HepG2 (cell line): ENCODE data around the gene ALOX5AP. TPM values are rescaled to one million over a fixed set of nuclear protein-coding genes. Genes with fewer than 3 reads are reported as not detected.

Experiments
- ATAC-seq: fragments of 200-7000 bp; cut with Tn5 transposase; 3 replicates; pipeline ENCODE4 v1.9.1; 2020; ENCODE audit warnings: mild to moderate bottlenecking, moderate library complexity
- BruUV-seq: library from RNA; stranded (reverse); fragments of 400-500 nt; replicated peaks from 2 replicates; lab custom pipeline; 2021; lab: Mats Ljungman, UMichigan
- CTCF ChIA-PET: fragments of 300-600 bp; formaldehyde crosslinking; extraction: SDS; loops from one replicate; lab custom pipeline; 2021; ENCODE audit warnings: low total read pairs, inconsistent platforms, low intra/inter-chr PET ratio; lab: Yijun Ruan, JAX
- POLR2A ChIA-PET: fragments of 350-600 bp; sonication (Branson Sonifier 250); formaldehyde crosslinking; loops from one replicate; lab custom pipeline; 2020; ENCODE audit warnings: antibody characterized with exemption, inconsistent platforms; lab: Yijun Ruan, JAX
- DNase-seq: peaks from one replicate; pipeline ENCODE4 v3.0.0-alpha.2; 2015; ENCODE audit warnings: low spot score
- FAIRE-seq: peaks from 3 replicates; lab custom pipeline; 2011; peaks lifted over from hg19 to GRCh38; lab: Jason Lieb, UNC
- H2AFZ ChIP-seq: one replicate; pipeline ENCODE4 v1.6.1; 2011; ENCODE audit warnings: low read length, inconsistent platforms
- H3K27ac ChIP-seq: fragments of 300-600 bp; 3 replicates; pipeline ENCODE4 v1.8.0; 2011; ENCODE audit warnings: mixed run types, mild to moderate bottlenecking, mixed read lengths, low read length, inconsistent platforms; ENCODE audit not compliant: insufficient read depth; ENCODE audit errors: extremely low read length
- H3K27me3 ChIP-seq, 2 experiments: fragments of 200-600 bp in 1 of 2; 2 replicates in 1 of 2; 3 replicates in 1 of 2; pipeline versions ENCODE4 v1.6.0 to v1.8.0; 2011; ENCODE audit warnings: low read length in 2 of 2, mild to moderate bottlenecking in 2 of 2, moderate library complexity in 2 of 2, inconsistent platforms in 1 of 2; ENCODE audit not compliant: insufficient read depth in 2 of 2, control insufficient read depth in 1 of 2
- H3K36me3 ChIP-seq, 2 experiments: fragments of 200-600 bp in 1 of 2; replicated peaks in 1 of 2; 2 replicates in 1 of 2; 3 replicates in 1 of 2; pipeline versions ENCODE4 v1.5.1 to v1.8.0; 2011; ENCODE audit warnings: low read length in 2 of 2, inconsistent platforms in 1 of 2; ENCODE audit not compliant: insufficient read depth in 2 of 2, control insufficient read depth in 1 of 2
- H3K4me1 ChIP-seq: 2 replicates; pipeline ENCODE4 v1.5.1; 2012; ENCODE audit warnings: low read length, inconsistent platforms; ENCODE audit not compliant: insufficient read depth
- H3K4me2 ChIP-seq: 2 replicates; pipeline ENCODE4 v1.6.0; 2011; ENCODE audit warnings: low read depth, low read length, inconsistent platforms
- H3K4me3 ChIP-seq, 3 experiments: fragments of 200-600 bp in 1 of 3; sonication (generic), shearing (Covaris generic) in 1 of 3; replicated peaks in 1 of 3; 2 replicates each; pipeline ENCODE4 v1.5.1; 2011 to 2016; ENCODE audit warnings: low read length in 3 of 3, inconsistent platforms in 2 of 3, low read depth in 2 of 3, mild to moderate bottlenecking in 2 of 3, control low read depth in 1 of 3, mixed read lengths in 1 of 3; ENCODE audit not compliant: insufficient read depth in 1 of 3
- H3K79me2 ChIP-seq: one replicate; pipeline ENCODE4 v1.6.1; 2011; ENCODE audit warnings: low read length, inconsistent platforms; ENCODE audit not compliant: insufficient read depth
- H3K9ac ChIP-seq: 2 replicates; pipeline ENCODE4 v1.6.0; 2011; ENCODE audit warnings: mild to moderate bottlenecking, low read depth, low read length, inconsistent platforms; ENCODE audit not compliant: insufficient read depth
- H3K9me3 ChIP-seq: 2 replicates; pipeline ENCODE4 v1.5.1; 2012; ENCODE audit warnings: mild to moderate bottlenecking, low read length
- H4K20me1 ChIP-seq: 2 replicates; pipeline ENCODE4 v1.6.0; 2011; ENCODE audit warnings: inconsistent platforms, mild to moderate bottlenecking, low read length, moderate library complexity; ENCODE audit not compliant: insufficient read depth
- CBX1 ChIP-seq: IDR thresholded peaks from one replicate; pipeline ENCODE4 v1.6.1; 2016; ENCODE audit warnings: antibody characterized with exemption, low read depth
- DR1 ChIP-seq: sonication (generic); formaldehyde crosslinking; IDR thresholded peaks from 2 replicates; pipeline ENCODE4 v1.8.0; 2021; ENCODE audit warnings: mild to moderate bottlenecking, missing genetic modification reagents, inconsistent platforms
- ELF1 ChIP-seq: sonication (generic); formaldehyde crosslinking; IDR thresholded peaks from 2 replicates; pipeline ENCODE4 v1.4.0; 2020; ENCODE audit warnings: missing genetic modification reagents
- FOXC1 ChIP-seq: sonication (generic); formaldehyde crosslinking; IDR thresholded peaks from 2 replicates; pipeline ENCODE4 v1.8.0; 2022; ENCODE audit warnings: mild to moderate bottlenecking, missing genetic modification reagents, borderline replicate concordance
- FOXM1 ChIP-seq: sonication (generic); formaldehyde crosslinking; IDR thresholded peaks from 2 replicates; pipeline ENCODE4 v1.5.0; 2020; ENCODE audit warnings: missing genetic modification reagents
- MATR3 ChIP-seq: sonication (generic); formaldehyde crosslinking; IDR thresholded peaks from 2 replicates; pipeline ENCODE4 v1.4.0; 2020; ENCODE audit warnings: missing genetic modification reagents
- MIER2 ChIP-seq: IDR thresholded peaks from 2 replicates; pipeline ENCODE4 v1.6.1; 2016; ENCODE audit warnings: missing biosample characterization, missing genetic modification reagents
- PATZ1 ChIP-seq: sonication (generic); formaldehyde crosslinking; IDR thresholded peaks from 2 replicates; pipeline ENCODE4 v1.4.0; 2020; ENCODE audit warnings: missing genetic modification reagents
- PAWR ChIP-seq: sonication (generic); formaldehyde crosslinking; IDR thresholded peaks from 2 replicates; pipeline ENCODE4 v1.4.0; 2020; ENCODE audit warnings: missing genetic modification reagents, mild to moderate bottlenecking, borderline replicate concordance
- RBM22 ChIP-seq: fragments of 200-400 bp; formaldehyde crosslinking; optimal IDR thresholded peaks from 2 replicates; pipeline ENCODE3; 2017; ENCODE audit warnings: mild to moderate bottlenecking, low read length, moderate library complexity
- SNAPC5 ChIP-seq: sonication (generic); formaldehyde crosslinking; IDR thresholded peaks from 2 replicates; pipeline ENCODE4 v1.8.1; 2023; ENCODE audit warnings: mild to moderate bottlenecking, missing genetic modification reagents, borderline replicate concordance
- ZNF446 ChIP-seq: sonication (generic); formaldehyde crosslinking; IDR thresholded peaks from 2 replicates; pipeline ENCODE4 v1.5.0; 2020; ENCODE audit warnings: mild to moderate bottlenecking, missing genetic modification reagents
- ZNF468 ChIP-seq: sonication (generic); formaldehyde crosslinking; IDR thresholded peaks from 2 replicates; pipeline ENCODE4 v1.8.0; 2022; ENCODE audit warnings: mild to moderate bottlenecking, moderate library complexity, missing genetic modification reagents
- ZNF768 ChIP-seq: sonication (generic); formaldehyde crosslinking; IDR thresholded peaks from 2 replicates; pipeline ENCODE4 v1.4.0; 2020; ENCODE audit warnings: missing genetic modification reagents
- ZNF878 ChIP-seq: sonication (generic); formaldehyde crosslinking; IDR thresholded peaks from 2 replicates; pipeline ENCODE4 v1.8.1; 2023; ENCODE audit warnings: mild to moderate bottlenecking, missing genetic modification reagents, moderate library complexity
- ZSCAN25 ChIP-seq: sonication (generic); formaldehyde crosslinking; IDR thresholded peaks from 2 replicates; pipeline ENCODE4 v1.8.0; 2022; ENCODE audit warnings: mild to moderate bottlenecking, missing genetic modification reagents
- WGBS: methylation state at CpG from one replicate; pipeline ENCODE4 v1.1.6; 2017; ENCODE audit warnings: low lambda C conversion rate; 5-methylcytosine and 5-hydroxymethylcytosine counted together
- in situ Hi-C: cut with HindIII; loops from 2 replicates; pipeline ENCODE4 v1.10.0; 2017; ENCODE audit warnings: low pct_unique_long_range_greater_than_20kb; ENCODE audit not compliant: extremely low pct_ligation_motif_present
- intact Hi-C: fragments of 100-400 bp; cut with micrococcal nuclease; formaldehyde crosslinking; loops from one replicate; pipeline ENCODE4 v1.10.0; 2022; ENCODE audit not compliant: unreplicated experiment
- polyA plus RNA-seq, 8 experiments: library from polyadenylated mRNA; depleted of rRNA in 3 of 8; stranded (reverse) in 7 of 8; unstranded in 1 of 8; fragments of >200 nt; fragmentation: Illumina TruSeq in 4 of 8; extraction: Trizol in 4 of 8; gene quantifications; 2 replicates each; pipeline versions ENCODE4 v1.2.1 to v1.2.3, GENCODE V29; 2011 to 2016; ENCODE audit warnings: low read depth in 4 of 8, missing spikeins in 1 of 8, mixed read lengths in 1 of 8; ENCODE audit not compliant: insufficient read depth in 1 of 8
- total RNA-seq, 5 experiments: library from RNA; depleted of rRNA; stranded (reverse); fragments of >200 nt; fragmentation: Illumina TruSeq; extraction: Trizol; gene quantifications; 2 replicates each; pipeline ENCODE4 v1.2.3, GENCODE V29; 2016; ENCODE audit warnings: low read depth in 1 of 5

The ALOX5AP gene
- total and polyA plus RNA-seq, 2 of the 13 experiments (the other 11 are each of a cell fraction or from before 2014, with no cell fraction given) = 0.97 to 1.2 TPM

GRCh38 chr13:30698488-30699005, 36.8 kb upstream of the ALOX5AP start:
- WGBS = 62% methylated on average over 8 of the region's 15 CpGs
- ChIA-PET POLR2A (no interaction called here), CTCF (no interaction called here)
- Histone ChIP-seq H3K9ac (no peak overlapping the region), H3K4me2 (no peak overlapping the region), H3K27ac (no peak overlapping the region), H4K20me1 (no peaks in the 10 kb centered on the region), H3K27me3 (peaks cover 0 to 23% of the 10 kb centered on the region in 2 experiments; a peak in 2 of 5 replicates), H3K79me2 (no peaks in the 10 kb centered on the region), H3K4me3 (no peak overlapping the region), H2AFZ (no peak overlapping the region), H3K4me1 (no peaks in the 10 kb centered on the region), H3K36me3 (no peaks in the 10 kb centered on the region)
- in situ Hi-C loops (no loop called here), intact Hi-C loops (no loop called here)
- ATAC-seq (peak; percentile 35; the same call in 1 of the 3 replicates), DNase-seq (no peak), FAIRE-seq (no peak)
- BruUV-seq = no TSS peak
- TF ChIP-seq ZNF468 (CRISPR knock-in tag) (no peak), ELF1 (CRISPR knock-in tag) (no peak), ZNF768 (CRISPR knock-in tag) (no peak), PAWR (CRISPR knock-in tag) (no peak), DR1 (CRISPR knock-in tag) (no peak), RBM22 (no peak), ZNF878 (CRISPR knock-in tag) (no peak), PATZ1 (CRISPR knock-in tag) (no peak), ZSCAN25 (CRISPR knock-in tag) (no peak), CBX1 (no peak), MATR3 (CRISPR knock-in tag) (no peak), FOXM1 (CRISPR knock-in tag) (no peak), MIER2 (no peak), FOXC1 (CRISPR knock-in tag) (no peak), ZNF446 (CRISPR knock-in tag) (no peak), SNAPC5 (no peak)
- TF ChIP-seq, all 625 proteins: peak for 0
- no peaks in the 10 kb centered on the region for H3K9me3 ChIP-seq
